Measurements from ENCODE around the gene PIAS1.
"Not testable (repeated sequence)": the region's sequence is repeated elsewhere in the genome, so short reads cannot be mapped to it uniquely, and the experiment has no call there.

Gene PIAS1

GRCh38 chr15:68038246-68038645 is 15.9 kb upstream of the PIAS1 start:
- DNase-seq = no peak

GRCh38 chr15:68040144-68040543 is 14.0 kb upstream of the PIAS1 start:
- no peak for DNase-seq

DNA sequence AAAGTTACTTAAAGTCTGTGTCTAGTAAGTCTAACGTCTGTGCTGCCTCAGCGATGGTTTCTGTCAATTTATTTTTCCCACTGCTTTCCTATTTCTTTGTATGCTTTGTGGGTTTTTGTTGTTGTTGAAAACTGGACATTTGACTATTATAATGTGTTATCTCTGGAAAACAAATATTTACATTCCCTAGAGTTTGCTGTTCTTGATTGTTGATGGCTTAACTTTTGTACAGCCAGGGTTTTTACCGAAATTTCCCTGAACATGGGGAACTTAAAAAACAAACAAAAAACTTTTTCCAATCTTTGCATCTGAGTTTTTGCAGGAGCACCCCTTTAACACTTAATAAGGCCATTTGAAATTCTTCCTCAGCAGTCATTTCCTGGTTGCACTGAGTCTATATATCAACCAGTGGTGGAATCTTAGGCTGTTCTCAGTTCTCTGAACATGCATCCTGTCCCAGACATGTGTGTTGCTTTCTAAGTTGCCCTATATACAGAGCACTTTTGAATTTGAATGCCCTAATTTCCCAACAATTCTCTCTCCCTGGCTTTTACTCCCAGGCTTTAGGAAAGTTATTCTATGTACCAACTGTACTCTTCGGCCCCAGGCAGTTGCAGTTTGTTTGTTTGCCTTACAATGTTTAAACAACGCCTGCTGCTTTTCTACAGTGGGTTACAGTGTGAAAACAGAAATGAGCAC is 11.8 kb upstream of the PIAS1 start:
- no peak for DNase-seq

DNA sequence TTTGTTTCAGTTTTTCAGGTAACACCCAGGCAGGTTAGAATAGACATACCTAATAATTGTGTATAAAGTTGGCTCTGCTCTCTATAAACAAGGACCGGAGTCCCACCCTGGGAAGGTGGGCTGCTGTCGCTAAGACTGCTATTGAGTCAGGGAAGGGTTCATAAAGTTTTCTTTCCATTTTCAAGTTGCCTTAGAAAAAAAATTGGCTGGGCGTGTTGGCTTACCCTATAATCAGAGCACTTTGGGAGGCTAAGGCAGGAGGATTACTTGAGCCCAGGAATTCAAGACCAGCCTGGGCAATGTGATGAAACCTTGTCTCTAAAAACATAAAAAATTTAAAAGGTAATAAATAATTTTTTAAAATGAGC is 11.3 kb upstream of the PIAS1 start:
- DNase-seq = no peak

GRCh38 chr15:68045289-68046265 is 8.5 kb upstream of the PIAS1 start:
- DNase-seq = no peak

GRCh38 chr15:68047826-68048225 is 6.3 kb upstream of the PIAS1 start:
- no peak for DNase-seq

DNA sequence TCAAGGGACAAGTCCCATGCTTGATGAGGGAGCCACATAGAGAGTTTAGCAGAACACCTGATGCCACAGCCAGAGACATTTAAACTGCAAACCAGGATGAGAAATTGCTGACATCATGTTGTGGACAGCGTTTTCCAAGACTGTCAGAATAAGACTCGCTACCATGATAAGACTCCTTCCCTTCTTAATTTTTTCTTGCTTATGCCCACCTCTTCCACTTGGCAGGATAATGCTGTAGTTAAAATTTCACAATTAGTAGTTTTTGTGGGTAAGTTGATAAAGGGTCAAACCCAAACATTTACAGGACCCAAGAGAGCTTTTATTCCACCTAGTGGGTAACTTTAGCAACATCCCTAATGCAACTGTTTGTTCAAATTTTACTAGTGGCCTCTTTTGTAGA is 3.0 kb upstream of the PIAS1 start:
- no peak for DNase-seq

GRCh38 chr15:68051907-68052306 is 2.2 kb upstream of the PIAS1 start:
- no peak for DNase-seq

DNA sequence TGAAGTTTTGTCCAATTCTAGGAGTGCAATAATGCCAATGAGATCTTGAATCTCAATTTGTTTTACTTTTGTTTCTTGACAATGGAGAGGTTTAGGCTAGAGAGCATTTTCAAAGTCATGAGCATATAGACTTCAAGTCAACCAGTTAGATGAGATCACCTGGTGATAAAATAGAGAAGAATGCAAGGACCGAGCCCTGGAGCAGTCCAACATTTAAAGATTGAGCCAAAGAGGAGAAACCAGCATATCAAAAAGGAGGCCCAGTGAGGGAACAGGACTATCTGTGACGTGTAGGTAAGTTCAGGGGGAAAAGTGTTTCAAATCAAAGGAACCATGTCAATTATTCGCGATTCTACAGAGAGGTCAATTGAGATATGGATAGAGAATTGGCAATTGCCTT is 1.7 kb upstream of the PIAS1 start:
- no peak for DNase-seq

DNA sequence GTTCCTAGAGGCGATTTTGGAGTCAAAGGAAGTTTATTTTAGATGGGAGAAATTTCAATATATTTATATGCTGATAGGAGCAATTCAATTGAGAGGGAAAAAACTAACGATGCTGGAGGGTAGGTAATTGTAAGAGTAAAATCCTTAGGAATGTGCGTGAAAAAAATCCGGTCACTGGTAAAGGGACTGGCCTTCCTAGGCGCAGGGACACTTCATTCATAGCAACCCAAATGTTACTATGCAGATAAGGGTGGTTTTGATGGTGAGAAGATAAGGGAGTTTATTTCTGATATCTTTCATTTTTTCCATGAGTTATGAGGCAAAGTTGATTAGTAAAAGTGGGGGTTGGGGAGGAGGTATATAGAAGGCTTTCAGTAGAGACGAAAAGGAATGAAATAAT is 1.1 kb upstream of the PIAS1 start:
- peak; percentile 6 for DNase-seq

DNA sequence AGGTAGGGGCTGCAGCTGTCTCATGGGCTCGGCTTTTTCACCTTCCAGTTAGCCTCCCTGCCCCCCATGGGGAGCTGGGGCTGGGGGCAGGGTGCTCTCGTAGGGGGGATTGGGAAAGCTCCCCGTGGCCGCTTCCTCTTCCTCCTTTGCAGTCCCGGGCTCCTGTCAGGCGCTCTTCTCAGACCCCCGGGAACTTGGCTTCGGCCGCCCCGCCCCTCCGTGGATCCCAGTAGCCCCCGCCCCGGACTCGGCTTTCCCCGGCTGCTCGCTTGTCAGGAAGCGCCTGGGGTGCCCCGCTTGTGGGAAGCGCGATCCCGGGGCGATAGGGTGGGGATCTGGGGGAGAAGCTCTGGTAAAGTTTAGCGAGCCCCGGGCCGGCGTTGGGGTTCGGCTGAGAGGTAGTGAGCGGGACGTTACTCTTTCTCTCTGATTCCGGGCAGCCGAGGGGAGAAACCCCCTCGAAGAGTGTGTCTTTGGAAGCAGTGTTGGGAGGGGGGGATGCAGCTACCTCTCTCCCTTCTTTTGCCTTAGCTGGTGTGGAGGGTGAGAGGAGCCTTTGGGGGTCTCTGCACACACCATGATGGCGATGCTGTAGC is 611 bp downstream of the PIAS1 start:
- DNase-seq = peak; percentile 23

DNA sequence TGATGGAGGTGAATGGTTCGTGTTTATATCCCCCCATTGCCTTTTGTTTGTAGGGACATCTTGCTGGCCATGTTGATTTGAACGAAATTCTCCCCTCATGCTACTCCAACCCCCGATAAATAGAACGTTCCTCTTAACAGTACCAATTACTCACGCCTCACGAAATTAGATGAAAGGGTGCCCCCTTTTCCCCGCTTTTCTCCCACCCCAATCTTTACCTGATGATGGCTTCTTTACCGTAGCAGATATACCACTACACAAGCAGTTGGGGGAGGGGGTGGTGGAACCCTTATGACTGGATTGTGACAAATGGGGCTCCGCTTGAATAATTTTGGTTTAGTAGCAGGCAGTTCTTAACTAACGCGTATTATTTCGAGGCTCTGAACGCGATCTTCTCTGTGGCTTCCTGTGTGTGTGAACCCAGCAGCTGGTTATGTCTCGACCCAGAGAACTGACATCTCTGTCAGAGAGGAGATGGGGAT is 1.1 kb downstream of the PIAS1 start:
- DNase-seq = peak; percentile 76

DNA sequence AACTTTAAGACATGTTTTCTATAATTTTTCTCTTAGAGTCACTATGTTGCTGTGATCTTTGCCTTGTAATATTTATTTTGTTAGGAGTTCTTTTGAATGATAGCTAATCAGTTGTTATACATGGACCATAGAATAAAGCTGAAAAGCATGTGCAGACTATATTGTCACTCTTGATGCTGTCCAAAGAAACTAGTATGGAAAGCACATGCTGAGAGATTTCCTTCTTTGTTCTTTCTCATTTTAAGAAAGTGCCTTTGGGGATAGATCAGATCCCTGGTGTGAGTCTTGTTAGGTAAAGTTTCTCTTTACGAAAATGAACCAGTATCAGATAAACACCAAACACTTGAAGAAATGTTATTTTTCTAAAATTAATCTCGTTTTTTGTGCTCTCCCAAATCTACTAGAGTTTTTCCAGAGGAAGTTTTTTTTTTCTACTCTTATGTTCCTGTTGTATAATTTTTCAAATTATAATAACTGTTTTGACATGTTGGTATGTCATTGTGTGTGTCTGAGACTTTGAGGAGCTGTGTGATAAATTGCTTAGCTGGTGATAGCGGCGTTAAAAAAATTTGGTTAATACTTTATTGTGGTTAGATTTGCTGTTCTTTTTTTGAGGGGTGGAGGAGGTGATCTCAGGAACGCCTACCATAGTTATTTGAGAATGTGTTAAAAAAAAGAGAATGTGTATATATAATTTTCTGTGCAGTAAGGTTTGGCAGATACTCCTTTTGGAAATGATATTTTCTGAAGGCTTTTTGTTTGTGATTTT is 2.2 kb downstream of the PIAS1 start:
- DNase-seq = no peak

GRCh38 chr15:68057034-68057433 is 2.9 kb downstream of the PIAS1 start:
- DNase-seq = no peak

- no peak for DNase-seq
Measured at GRCh38 chr15:68057758-68058157, 3.6 kb downstream of the PIAS1 start.

DNA sequence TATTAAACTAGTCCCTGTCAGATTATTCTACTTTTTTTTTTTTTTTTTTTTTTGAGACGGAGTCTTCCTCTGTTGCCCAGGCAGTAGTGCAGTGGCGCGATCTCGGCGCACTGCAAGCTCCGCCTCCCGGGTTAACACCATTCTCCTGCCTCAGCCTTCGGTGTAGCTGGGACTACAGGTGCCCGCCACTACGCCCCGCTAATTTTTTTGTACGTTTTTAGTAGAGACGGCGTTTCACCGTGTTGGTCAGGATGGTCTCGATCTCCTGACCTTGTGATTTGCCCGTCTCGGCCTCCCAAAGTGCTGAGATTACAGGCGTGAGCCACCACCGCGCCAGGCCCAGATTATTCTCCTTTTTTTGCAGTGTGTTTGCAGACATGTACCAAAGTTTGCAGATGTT is 4.9 kb downstream of the PIAS1 start:
- DNase-seq = not testable (repeated sequence)

GRCh38 chr15:68059630-68060029 is 5.5 kb downstream of the PIAS1 start:
- no peak for DNase-seq

GRCh38 chr15:68061171-68061570 is 7.1 kb downstream of the PIAS1 start:
- no peak for DNase-seq

GRCh38 chr15:68061602-68062001 is 7.5 kb downstream of the PIAS1 start:
- DNase-seq = no peak

DNA sequence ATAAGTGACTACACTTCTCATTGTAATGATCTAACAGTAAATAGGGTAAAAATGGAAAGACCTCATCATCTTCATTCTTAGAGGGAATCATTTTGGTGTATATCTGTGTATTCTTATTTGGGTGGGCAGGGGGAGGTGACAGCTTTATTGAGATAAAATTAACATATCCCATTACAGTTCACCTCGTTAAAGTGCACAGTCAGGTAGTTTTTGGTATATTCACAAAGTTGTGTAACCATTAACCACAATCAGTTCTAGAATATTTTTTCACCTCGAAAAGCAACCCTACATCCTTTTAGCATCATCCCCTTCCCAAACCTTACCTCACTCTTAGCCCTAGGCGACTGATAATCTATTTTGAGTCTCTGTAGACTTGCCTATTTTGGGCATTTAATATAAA is 8.1 kb downstream of the PIAS1 start:
- no peak for DNase-seq

- DNase-seq = no peak
Measured at GRCh38 chr15:68062946-68063465, 8.9 kb downstream of the PIAS1 start.

GRCh38 chr15:68063606-68064005 is 9.5 kb downstream of the PIAS1 start:
- no peak for DNase-seq
